ELF-1 (cell line): ENCODE measurements around the gene CASP9.
"Not testable (repeated sequence)": the region's sequence is repeated elsewhere in the genome, so short reads cannot be mapped to it uniquely, and the experiment has no call there.

Experiments used
- DNase-seq: peaks from one replicate; pipeline ENCODE4 v3.0.0-alpha.2; 2016; ENCODE audit warnings: low read depth, low spot score

CASP9 gene

GRCh38 chr1:15500184-15501178 lies 23.5 kb downstream of the CASP9 start:
- DNase-seq: peak; percentile 46

DNA sequence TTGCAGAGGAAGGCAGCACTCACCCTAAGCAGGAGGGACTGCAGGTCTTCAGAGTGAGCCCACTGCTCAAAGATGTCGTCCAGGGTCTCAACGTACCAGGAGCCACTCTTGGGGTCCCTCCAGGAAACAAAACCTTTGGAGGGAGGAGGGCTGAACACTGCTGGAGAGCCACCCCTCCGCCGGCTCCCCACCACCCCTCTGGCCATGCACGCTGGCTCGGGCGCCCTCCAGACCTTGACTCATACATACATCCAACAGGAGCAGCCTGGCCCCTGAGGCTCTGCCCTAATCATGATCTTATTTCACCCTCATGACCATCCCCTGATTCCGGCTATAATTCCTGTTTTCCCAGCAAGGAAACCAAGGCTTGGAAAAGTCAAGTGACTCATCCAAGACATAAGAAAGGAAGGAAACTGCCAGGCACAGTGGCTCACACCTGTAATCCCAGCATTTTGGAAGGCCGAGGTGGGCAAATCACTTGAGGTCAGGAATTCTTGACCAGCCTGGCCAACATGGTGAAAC lies 30.1 kb downstream of the CASP9 start:
- DNase-seq: no peak

GRCh38 chr1:15492596-15492995 lies 31.4 kb downstream of the CASP9 start:
- no peak for DNase-seq

DNA sequence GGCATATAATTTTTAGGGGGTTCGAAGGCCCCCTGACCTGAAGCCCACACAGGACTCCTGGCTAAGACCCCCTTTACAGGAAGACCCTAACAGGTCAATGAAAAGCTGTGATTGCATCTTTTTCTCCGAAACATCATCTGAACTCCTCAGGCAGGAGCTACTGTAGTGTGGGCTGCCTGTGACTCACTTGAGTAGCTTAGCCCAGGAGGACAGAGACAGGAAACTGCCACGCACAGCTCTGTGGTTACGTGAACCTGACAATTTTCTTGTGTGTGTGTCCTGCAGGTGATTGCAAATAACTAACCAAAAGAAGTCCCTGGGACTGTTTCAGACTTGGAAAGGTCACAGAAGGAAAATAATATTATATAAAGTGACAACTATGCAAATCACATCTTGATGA lies 33.0 kb downstream of the CASP9 start:
- not testable (repeated sequence) for DNase-seq

- DNase-seq: no peak
These were observed 34.8 kb downstream of the CASP9 start for GRCh38 chr1:15489052-15489736.

DNA sequence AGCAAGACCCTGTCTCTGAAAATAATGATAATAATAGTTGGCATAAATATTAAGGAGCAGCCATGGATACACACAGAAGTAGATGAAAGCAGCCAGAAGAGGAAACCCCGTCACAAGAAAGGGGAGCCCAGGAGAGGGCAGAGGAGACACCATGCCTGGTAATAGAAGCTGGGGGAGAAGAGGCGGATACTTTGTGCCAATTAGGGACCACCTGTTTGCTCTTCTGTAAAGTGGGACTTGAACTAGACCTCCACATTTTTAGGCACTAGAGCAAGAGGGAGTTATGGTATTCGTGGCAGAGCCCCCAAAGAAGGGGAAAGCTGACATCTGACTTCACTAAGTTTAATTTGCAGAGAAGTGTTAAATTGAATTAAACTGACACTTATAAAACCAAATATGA lies 35.6 kb downstream of the CASP9 start:
- DNase-seq: no peak

- DNase-seq: not testable (repeated sequence)
These were observed 37.0 kb downstream of the CASP9 start for GRCh38 chr1:15486844-15487610.

DNA sequence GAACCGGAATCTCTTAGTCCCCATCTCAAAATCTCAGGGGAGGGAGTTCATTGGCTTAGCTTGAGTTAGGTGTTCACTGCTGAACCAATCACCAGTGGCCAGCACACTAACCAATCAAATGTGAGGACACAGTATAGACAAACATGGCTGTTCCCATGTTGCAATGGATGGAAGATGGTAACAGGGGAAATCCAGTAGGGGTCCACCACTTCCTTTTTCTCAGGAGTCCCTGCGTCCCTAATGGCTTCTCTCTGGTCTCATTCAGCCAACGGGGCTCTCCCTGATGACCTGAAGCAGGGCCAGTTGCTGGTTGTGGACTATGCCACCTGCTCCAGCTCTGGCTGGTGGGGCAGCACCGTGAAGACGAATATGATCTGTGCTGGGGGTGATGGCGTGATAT lies 38.4 kb downstream of the CASP9 start:
- DNase-seq: no peak

DNA sequence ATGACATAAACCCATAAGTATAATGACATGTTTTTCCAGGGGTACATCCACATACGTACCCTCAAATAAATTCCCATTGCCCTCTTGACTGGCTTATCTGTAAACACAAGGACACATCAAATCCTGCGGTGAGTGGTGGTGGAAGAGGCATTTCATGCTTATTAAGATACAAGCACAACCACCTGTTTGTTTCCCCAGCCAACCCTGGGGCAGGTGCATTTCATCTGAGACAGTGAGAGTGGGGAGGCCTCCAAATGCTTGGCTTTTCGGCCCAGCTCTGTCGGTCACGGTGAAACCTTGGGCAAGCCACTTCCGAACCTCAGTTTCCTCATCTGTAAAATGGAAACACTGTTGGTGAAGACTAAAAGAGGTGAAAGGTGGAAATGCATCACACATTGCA lies 39.6 kb downstream of the CASP9 start:
- DNase-seq: not testable (repeated sequence)

DNA sequence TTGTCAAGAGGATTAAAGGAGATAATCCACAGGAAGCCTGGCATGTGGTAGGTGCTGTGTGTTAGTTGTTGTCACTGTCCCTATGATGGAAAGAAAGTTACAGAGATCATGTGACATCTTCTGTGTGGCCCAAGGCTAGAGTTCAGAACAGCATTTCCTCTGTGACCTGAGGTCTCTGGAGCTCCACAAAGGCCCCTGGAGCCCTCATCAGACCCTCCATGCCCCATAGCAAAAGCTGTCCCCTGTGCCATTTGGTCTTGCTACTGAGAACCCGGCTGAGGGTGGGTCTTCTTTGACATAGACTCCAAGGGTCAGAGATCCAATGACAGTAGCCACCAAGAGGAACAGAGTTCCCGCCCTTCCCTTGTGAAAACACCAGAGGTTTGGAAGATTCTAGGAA lies 40.0 kb downstream of the CASP9 start:
- no peak for DNase-seq

- DNase-seq: not testable (repeated sequence)
These were observed 41.0 kb downstream of the CASP9 start for GRCh38 chr1:15482983-15483543.

GRCh38 chr1:15482455-15482854 lies 41.6 kb downstream of the CASP9 start:
- DNase-seq: not testable (repeated sequence)

GRCh38 chr1:15479654-15480347 lies 44.2 kb downstream of the CASP9 start:
- no peak for DNase-seq

DNA sequence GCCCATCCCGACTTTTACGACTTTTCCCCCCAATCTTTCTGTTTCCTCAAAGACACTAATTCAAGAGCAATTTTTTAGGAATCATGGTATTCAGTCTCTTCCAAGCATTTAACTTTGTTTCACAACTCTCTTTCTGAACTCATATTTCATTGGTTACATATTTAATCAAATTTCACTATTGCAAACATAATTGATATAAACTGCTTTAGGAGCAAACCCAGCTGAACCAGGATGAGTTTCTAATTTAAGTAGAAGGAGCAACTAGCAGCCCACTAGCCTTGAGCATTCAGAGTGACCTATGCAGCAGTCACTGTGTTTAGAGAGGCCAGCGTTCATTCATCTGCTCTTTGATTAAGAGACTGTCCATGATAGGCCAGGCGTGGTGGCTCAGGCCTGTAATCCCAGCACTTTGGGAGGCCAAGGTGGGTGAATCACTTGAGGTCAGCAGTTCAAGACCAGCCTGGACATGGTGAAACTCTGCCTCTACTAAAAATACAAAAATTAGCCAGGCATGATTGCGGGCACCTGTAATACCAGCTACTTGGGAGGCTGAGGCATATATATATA lies 46.3 kb downstream of the CASP9 start:
- DNase-seq: no peak

DNA sequence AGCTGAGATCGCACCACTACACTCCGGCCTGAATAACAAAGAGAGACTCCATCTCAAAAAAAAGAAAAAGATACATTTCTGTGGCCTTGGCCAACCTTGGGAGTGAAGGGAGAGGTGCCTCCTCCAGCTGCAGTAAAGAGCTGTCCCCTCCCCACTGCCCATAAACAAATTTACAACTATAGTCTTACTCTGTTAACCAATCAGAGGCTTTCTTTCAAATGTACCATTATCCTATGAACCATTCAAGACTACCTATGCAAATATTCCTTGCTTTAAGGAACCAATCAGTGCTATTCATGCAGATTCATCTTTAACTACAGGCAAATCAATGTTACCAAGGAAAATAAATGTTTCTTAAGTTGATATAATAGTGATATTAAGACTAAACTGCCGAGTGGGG lies 47.1 kb downstream of the CASP9 start:
- DNase-seq: no peak

DNA sequence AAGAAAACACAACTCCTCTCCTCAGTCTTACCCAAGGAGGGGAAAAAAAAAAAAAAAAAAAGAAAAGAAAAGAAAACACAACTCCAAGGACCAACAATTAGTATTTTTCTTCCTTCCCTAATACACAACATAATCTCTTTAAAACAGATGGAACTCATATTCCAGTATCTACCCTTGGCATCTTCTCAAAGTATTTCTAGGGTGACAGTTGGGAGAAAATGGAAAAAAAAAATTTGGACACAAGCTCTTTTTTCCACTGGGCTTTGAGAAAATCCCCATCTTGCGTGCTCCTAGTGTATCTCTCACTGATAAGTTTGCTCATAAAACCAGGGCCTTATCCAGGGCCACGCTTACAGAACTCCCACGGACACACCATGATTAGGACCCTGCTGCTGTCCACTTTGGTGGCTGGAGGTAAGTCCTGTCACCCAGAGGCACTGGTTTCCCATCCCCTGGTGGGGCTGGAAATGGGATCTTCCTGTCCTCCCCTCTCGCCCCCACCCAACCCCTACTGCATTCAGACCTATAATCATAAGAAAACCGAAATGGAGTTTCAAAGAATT lies 48.2 kb downstream of the CASP9 start, which contains the start of gene CELA2B:
CELA2B (plus strand) TSS at position 353 of the 563 bp plus-strand sequence; CDS start at position 375, 22 bp downstream.
- no peak for DNase-seq

DNA sequence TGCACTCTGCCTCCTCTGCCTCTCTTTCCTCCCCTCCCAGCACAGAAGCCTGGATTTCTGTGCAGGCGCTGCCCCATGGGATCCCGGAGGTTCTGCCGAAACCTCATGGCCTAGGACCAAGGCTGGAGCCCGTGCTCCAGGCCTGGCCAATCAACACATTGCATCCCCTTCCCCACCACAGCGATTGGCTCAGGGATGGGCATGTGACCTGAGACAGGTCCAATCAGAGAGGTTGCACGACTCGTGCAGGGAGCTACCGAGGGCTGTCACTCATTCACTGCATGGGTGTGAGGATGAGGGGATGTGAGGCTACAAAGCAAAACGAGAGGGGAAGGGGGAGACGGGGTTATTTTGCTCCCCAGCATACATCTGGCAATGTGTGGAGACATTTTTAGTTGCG lies 51.4 kb downstream of the CASP9 start:
- DNase-seq: no peak

DNA sequence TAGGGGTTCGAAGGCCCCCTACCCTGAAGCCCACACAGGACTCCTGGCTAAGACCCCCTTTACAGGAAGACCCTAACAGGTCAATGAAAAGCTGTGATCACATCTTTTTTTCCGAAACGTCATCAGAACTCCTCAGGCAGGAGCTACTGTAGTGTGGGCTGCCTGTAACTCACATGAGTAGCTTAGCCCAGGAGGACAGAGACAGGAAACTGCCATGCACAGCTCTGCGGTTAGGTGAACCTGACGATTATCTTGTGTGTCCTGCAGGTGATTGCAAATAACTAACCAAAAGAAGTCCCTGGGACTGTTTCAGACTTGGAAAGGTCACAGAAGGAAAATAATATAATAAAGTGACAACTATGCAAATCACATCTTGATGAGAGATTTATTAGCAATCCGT lies 52.3 kb downstream of the CASP9 start:
- not testable (repeated sequence) for DNase-seq

- not testable (repeated sequence) for DNase-seq
These were observed 52.9 kb downstream of the CASP9 start for GRCh38 chr1:15471067-15471466.
